Activated naive CD8-positive, alpha-beta T cell treated with anti-CD3 and anti-CD28 coated beads, Interleukin-2, amount 10 ng/mL, durations not matched to agents 7 days and 5 days (primary cell): Measurements from ENCODE around the gene TEDDM1. TPM values are rescaled to one million over a fixed set of nuclear protein-coding genes. Genes with fewer than 3 reads are reported as not detected.
"Not testable (repeated sequence)": the region's sequence is repeated elsewhere in the genome, so short reads cannot be mapped to it uniquely, and the experiment has no call there.

Experiments
- ATAC-seq: fragments of 150-1000 bp; cut with Tn5 transposase; one replicate; pipeline ENCODE4 v1.10.0; 2021; ENCODE audit warnings: low read depth, moderate library complexity
- POLR2A ChIA-PET: fragments of 350-600 bp; sonication (Branson Sonifier 250); formaldehyde crosslinking; loops from one replicate; lab custom pipeline; 2021; ENCODE audit warnings: antibody characterized with exemption; lab: Charles Lee
- DNase-seq: peaks from one replicate; pipeline ENCODE4 v3.0.0; 2021
- H3K27ac Mint-ChIP-seq: one replicate; pipeline ENCODE4 v1.8.0; 2022; ENCODE audit warnings: mild to moderate bottlenecking, mixed read lengths
- H3K27me3 Mint-ChIP-seq: one replicate; pipeline ENCODE4 v1.8.0; 2022; ENCODE audit warnings: mild to moderate bottlenecking, moderate library complexity, mixed read lengths
- H3K36me3 Mint-ChIP-seq: one replicate; pipeline ENCODE4 v1.8.0; 2021; ENCODE audit warnings: mild to moderate bottlenecking, mixed read lengths
- H3K4me1 Mint-ChIP-seq: one replicate; pipeline ENCODE4 v1.8.0; 2021; ENCODE audit warnings: mixed read lengths
- H3K4me3 Mint-ChIP-seq: one replicate; pipeline ENCODE4 v1.8.0; 2022; ENCODE audit warnings: mild to moderate bottlenecking, moderate library complexity, mixed read lengths
- H3K9me3 Mint-ChIP-seq: one replicate; pipeline ENCODE4 v1.8.0; 2021; ENCODE audit warnings: mixed read lengths
- total RNA-seq, 2 experiments: library from RNA; stranded (reverse); gene quantifications; one replicate each; pipeline ENCODE4 v1.2.3, GENCODE V29; 2021

The TEDDM1 gene
- total RNA-seq, 2 experiments from 2014 or later = not detected

DNA sequence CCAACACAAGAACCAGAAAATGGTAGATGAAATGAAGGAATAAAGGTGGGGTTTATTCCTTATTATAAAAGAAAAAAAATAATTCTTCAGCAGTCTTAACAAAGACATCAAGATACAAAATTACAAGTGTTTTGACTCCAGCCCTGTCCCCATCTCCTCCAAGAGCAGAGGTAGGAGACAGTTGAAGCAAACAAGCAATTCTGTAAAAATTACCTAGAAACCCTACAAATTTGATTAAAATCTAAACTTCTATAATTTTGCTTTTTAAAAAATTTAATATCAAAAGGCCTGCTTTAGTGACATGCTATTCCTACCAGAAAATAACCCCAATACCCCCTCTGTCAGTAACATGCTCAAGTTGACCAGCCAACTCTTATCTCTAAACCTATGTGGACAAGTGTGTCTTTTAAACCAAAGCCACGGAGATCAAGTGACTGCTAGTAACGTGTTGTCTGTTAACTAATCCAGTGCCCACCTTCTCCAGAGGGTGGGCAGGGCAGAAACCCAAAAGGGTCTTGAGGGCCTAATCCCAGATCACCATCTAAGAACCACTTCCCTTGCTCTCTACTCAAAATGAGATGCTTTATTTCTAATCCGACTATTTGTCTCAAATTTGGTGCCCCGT is 17.3 kb downstream of the TEDDM1 start:
- no peak for ATAC-seq
- POLR2A ChIA-PET = no interaction called here
- no peak overlapping the region for H3K27ac Mint-ChIP-seq
- H3K4me3 Mint-ChIP-seq = no peak overlapping the region
- no peaks in the 10 kb centered on the region for H3K9me3 Mint-ChIP-seq
- H3K36me3 Mint-ChIP-seq = peaks cover 40% of the 10 kb centered on the region
- no peaks in the 10 kb centered on the region for H3K27me3 Mint-ChIP-seq
- peaks cover 2% of the 10 kb centered on the region for H3K4me1 Mint-ChIP-seq
- DNase-seq = no peak

DNA sequence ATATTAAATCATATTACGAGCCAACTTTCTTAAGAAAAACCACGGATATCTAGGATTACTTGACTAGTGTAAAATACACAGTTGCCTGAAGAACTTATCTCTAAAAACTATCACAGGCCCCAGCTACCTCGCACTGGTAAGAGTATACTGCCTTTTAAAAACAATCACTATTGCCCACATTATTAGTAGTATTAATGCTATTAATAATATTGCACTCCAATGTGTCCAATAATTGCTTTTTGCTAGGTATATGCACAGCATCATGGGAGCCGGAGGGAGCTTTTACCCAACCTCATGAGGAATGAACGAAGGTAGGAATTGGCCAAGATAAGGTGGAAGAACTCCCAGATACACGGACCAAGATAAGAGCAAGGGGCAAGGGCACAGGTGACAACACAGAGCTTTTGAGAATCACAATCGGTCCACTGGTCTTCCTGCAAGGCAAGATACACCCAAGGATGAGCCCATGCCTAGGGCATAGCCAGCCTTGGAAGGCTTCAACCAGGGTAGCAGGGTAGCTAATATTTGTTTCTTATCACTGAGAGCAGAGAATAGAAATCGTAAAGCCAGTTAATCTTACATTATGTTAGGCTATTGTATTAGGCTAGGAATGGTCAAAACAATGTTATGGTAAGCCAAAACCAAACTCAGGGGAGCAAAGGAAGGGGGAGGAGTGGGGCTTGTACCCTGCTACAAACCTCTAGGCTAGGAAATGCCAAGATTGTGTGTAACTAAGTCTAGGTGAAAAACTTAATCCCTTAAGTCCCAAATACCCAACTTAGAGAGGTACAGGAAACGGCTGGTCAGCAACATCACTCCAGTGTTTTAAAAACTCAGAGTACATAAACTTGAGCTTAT is 18.3 kb downstream of the TEDDM1 start:
- no peak for ATAC-seq
- Mint-ChIP-seq H3K27ac (no peak overlapping the region), H3K9me3 (no peaks in the 10 kb centered on the region), H3K36me3 (peaks cover 33% of the 10 kb centered on the region), H3K4me3 (no peak overlapping the region), H3K4me1 (peaks cover 2% of the 10 kb centered on the region), H3K27me3 (no peaks in the 10 kb centered on the region)
- POLR2A ChIA-PET = no interaction called here
- no peak for DNase-seq

DNA sequence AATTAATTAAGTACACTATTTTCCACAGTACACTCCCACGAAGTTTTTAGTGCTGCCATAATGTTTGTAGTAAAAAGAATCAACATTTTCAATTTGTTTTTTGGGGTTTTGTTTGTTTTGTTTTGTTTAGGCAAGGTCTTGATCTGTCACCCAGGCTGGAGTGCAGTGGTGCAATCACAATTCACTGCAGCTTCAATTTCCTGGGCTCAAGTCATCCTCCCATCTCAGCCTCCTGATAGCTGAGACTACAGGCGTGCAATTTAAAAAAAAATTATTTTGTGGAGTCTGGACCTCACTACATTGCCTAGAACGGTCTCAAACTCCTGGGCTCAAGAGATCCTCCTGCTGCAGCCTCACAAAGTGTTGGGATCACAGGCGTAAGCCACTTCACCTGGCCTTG is 20.3 kb downstream of the TEDDM1 start:
- Mint-ChIP-seq H3K36me3 (peaks cover 15% of the 10 kb centered on the region), H3K27me3 (no peaks in the 10 kb centered on the region), H3K27ac (no peak overlapping the region), H3K4me1 (peaks cover 2% of the 10 kb centered on the region), H3K9me3 (no peaks in the 10 kb centered on the region), H3K4me3 (no peak overlapping the region)
- POLR2A ChIA-PET = no interaction called here
- DNase-seq (no peak), ATAC-seq (no peak)

DNA sequence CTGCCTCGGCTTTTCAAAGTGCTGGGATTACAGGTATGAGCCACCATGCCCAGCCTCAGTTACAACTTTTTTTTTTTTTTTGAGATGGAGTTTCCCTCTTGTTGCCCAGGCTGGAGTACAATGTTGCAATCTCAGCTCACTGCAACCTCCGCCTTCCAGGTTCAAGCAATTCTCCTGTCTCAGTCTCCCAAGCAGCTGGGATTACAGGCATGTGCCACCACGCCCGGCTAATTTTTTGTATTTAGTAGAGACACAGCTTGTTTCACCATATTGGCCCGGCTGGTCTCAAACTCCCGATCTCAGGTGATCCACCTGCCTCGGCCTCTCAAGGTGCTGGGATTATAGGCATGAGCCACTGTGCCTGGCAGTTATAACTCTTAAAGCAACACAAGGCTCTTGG is 20.7 kb downstream of the TEDDM1 start:
- H3K9me3 Mint-ChIP-seq, H3K27ac Mint-ChIP-seq, DNase-seq, H3K4me1 Mint-ChIP-seq, H3K4me3 Mint-ChIP-seq, ATAC-seq, POLR2A ChIA-PET, H3K27me3 Mint-ChIP-seq: not testable (repeated sequence)
- peaks cover 15% of the 10 kb centered on the region for H3K36me3 Mint-ChIP-seq

DNA sequence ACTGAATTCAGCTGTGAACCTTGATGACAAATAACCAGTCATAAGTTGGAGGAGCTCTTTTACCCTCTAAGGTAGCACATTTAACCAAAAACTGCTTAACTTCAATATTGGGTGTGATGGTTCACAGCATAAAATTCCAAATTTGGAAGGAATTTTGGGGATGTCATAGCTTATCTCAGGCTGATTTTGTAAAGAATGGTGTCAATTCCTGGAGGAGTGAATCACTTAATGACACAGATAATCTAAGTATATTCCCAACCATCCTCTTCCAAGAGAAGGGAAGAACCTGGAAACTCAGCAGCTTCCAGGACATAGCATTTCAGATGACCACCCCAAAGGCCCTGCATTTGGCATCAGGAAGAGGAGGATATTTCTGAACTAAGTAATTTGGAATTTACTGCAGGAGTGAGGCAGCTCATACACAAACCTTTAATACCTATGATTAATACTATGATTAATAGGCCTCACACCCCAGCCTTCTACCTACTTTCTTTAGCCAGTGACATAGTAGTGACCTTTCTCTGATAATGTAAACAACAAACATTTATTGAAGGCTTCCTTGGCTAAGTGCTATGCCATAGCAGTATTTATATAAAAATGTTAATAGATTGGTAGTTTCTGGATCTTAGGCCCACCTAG is 23.4 kb downstream of the TEDDM1 start:
- peaks cover 9% of the 10 kb centered on the region for H3K27me3 Mint-ChIP-seq
- ATAC-seq = no peak

DNA sequence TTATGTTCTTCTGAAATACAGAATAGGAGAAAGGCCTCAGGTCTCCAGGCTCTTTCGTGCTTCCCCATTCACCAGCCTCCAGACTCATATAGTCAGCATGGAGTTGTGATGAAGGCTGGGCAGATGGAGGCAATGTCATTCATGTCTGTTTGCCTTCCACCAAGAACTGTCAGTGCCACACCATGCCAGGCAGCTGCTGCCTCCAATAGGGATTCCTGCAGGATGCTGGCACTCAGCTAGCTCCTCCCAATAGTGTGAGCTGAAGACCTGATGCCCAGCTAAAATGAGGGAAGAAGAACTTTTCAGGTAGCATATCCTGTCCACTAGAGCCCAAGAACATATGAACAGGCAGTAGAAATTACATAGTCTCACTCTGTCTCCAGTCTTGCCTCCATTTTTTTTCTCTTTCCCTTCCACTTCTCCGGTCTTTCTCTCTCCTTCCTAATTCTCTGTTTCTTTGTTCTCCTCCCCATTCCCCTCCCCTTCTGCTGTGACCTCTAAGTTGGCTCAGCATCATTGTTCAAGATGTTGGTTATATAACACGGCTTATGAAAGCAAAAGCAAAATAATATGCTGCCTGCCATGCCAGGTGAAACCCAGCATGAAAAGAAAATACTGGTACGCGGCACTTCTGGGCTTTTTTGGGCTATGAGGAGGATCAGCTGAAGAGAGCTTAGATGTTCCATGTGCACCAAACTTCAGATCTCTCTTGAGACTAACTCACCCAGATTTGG is 26.2 kb downstream of the TEDDM1 start:
- H3K27ac Mint-ChIP-seq = no peak overlapping the region
- no peaks in the 10 kb centered on the region for H3K36me3 Mint-ChIP-seq
- no peak for DNase-seq
- H3K4me1 Mint-ChIP-seq = no peaks in the 10 kb centered on the region
- peaks cover 11% of the 10 kb centered on the region for H3K27me3 Mint-ChIP-seq
- ATAC-seq = no peak
- H3K4me3 Mint-ChIP-seq = no peak overlapping the region
- POLR2A ChIA-PET = no interaction called here
- no peaks in the 10 kb centered on the region for H3K9me3 Mint-ChIP-seq

More for the DNA sequence above, 23.4 kb downstream of the TEDDM1 start:
- Mint-ChIP-seq H3K36me3 (peaks cover 3% of the 10 kb centered on the region), H3K4me3 (no peak overlapping the region), H3K27ac (no peak overlapping the region), H3K9me3 (no peaks in the 10 kb centered on the region), H3K4me1 (peaks cover 2% of the 10 kb centered on the region)
- POLR2A ChIA-PET = no interaction called here
- no peak for DNase-seq

DNA sequence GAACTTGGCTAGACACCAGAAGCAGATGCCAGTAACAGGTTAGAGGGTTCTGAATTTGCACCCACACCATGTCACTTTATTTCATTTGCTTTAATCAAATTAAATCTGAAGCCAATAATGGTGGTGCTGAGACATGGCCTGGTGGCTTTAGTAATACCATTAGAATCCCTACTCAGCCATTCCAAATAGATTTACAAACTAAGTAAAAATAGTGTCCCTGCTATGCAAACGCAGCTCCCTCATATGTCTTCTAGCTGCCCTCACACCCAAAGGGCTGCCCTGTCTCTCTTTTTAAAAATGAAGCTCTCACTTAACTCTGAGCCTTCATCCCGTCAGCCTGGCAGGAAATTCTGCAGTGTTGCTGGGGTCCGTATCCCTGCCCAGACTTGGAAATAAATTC is 29.9 kb downstream of the TEDDM1 start:
- Mint-ChIP-seq H3K4me3 (no peak overlapping the region), H3K27ac (no peak overlapping the region), H3K36me3 (no peaks in the 10 kb centered on the region), H3K27me3 (peaks cover 18% of the 10 kb centered on the region), H3K4me1 (no peaks in the 10 kb centered on the region), H3K9me3 (no peaks in the 10 kb centered on the region)
- ATAC-seq = no peak
- POLR2A ChIA-PET = no interaction called here
- DNase-seq = no peak

DNA sequence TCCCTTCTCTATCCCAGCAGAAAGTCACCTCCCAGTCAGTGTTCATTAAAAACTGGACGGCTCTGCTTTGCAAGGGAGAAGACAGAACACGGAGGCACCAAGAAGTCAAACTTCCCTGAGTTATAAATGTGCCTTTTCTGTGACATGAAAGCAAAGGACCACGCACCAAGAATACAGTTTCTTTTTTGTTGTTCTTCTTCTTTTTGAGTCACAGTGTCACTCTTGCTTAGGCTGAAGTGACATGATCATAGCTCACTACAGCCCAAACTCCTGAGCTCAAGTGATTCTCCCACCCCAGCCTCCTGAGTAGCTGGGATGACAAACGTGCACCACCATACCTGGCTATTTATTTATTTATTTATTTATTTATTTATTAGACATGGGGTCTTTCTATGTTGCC is 31.6 kb downstream of the TEDDM1 start:
- ATAC-seq = no peak
- Mint-ChIP-seq H3K4me3 (no peak overlapping the region), H3K4me1 (no peaks in the 10 kb centered on the region), H3K36me3 (no peaks in the 10 kb centered on the region), H3K9me3 (no peaks in the 10 kb centered on the region), H3K27me3 (peaks cover 14% of the 10 kb centered on the region), H3K27ac (no peak overlapping the region)
- POLR2A ChIA-PET = no interaction called here
- no peak for DNase-seq

DNA sequence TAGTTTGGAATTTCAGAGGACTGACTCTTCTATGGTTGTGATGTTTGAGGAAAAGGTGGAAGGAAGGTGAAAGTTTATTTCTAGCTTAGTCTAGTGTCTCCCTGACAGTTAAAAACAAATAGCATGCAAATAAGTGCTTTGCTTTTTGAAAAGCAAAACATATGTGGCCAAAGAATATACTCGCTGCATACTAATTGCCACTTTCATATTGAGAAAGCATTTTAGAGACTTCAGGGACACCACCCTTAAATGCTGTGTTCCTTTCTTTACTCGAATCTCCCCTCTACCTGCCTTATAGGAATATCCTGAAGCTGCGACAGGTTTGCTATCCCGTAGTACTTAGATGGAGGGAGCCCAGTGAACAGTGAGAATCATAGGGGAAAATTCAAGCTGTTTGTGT is 32.1 kb downstream of the TEDDM1 start:
- Mint-ChIP-seq H3K4me3 (no peak overlapping the region), H3K9me3 (no peaks in the 10 kb centered on the region), H3K27me3 (peaks cover 16% of the 10 kb centered on the region), H3K4me1 (no peaks in the 10 kb centered on the region), H3K27ac (no peak overlapping the region), H3K36me3 (no peaks in the 10 kb centered on the region)
- POLR2A ChIA-PET = no interaction called here
- ATAC-seq (no peak), DNase-seq (no peak)

DNA sequence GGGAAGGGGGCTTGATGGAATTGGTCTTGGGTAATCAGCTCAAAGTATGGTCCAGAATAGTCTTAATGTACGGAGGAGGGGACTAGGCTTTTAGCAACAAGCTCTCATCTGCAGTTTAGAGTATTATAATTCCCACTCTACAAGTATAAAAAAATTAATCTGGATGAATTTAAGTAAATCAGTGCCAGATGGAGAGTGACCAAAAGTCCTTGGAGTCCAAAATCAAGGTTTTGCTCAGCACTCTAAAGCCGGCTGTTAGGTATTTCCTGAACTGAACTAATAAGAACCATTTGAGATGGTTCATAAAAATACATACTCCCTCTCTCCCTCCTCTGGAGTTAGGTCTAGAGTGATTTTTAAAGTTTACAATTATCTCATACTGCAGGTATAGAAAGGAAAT is 32.5 kb downstream of the TEDDM1 start:
- Mint-ChIP-seq H3K4me3 (no peak overlapping the region), H3K27me3 (peaks cover 16% of the 10 kb centered on the region), H3K4me1 (no peaks in the 10 kb centered on the region), H3K27ac (no peak overlapping the region), H3K36me3 (no peaks in the 10 kb centered on the region), H3K9me3 (no peaks in the 10 kb centered on the region)
- ATAC-seq (no peak), DNase-seq (no peak)
- POLR2A ChIA-PET = no interaction called here

DNA sequence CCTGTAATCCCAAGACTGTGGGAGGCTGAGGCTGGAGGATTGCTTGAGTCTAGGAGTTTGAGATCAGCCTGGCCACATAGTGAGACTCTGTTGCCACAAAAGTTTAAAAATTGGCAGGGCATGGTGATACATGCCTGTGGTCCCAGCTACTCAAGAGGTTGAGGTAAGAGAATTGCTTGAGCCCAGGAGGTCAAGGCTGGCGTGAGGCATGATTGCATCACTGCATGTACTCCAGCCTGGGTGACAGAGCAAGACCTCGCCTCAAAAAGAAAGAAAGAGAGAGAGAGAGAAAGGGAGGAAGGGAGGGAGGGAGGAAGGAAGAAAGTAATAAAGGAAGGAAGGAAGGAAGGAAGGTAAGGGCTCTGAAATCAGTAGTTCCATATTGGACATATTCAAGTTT is 33.9 kb downstream of the TEDDM1 start:
- POLR2A ChIA-PET = no interaction called here
- no peak overlapping the region for H3K27ac Mint-ChIP-seq
- ATAC-seq (no peak), DNase-seq (no peak)
- no peaks in the 10 kb centered on the region for H3K36me3 Mint-ChIP-seq
- peaks cover 1% of the 10 kb centered on the region for H3K4me1 Mint-ChIP-seq
- peaks cover 11% of the 10 kb centered on the region for H3K27me3 Mint-ChIP-seq
- no peaks in the 10 kb centered on the region for H3K9me3 Mint-ChIP-seq
- no peak overlapping the region for H3K4me3 Mint-ChIP-seq

DNA sequence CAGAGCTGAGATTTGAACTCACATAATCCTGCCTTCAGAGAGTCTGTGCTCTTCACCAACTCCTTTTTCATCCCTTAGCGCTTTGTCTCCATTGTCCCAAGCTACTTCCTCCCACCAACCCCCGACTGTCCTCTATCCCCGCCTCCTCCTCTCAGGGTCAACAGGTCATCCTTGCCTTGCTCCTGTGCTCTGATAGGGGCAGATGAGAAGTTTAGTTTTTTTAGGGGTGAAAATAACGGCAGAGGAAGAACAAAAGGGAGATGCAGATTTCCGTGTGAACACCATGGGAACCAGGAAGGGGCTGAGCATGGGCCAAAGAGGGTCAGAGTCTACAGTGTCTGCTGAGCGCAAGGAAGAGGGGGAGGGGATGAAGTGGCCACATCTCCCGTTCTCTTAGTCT is 40.8 kb downstream of the TEDDM1 start:
- Mint-ChIP-seq H3K36me3 (no peaks in the 10 kb centered on the region), H3K4me1 (peaks cover 1% of the 10 kb centered on the region), H3K4me3 (no peak overlapping the region), H3K9me3 (no peaks in the 10 kb centered on the region), H3K27me3 (peaks cover 10% of the 10 kb centered on the region), H3K27ac (no peak overlapping the region)
- no peak for ATAC-seq
- POLR2A ChIA-PET = no interaction called here
- DNase-seq = no peak

DNA sequence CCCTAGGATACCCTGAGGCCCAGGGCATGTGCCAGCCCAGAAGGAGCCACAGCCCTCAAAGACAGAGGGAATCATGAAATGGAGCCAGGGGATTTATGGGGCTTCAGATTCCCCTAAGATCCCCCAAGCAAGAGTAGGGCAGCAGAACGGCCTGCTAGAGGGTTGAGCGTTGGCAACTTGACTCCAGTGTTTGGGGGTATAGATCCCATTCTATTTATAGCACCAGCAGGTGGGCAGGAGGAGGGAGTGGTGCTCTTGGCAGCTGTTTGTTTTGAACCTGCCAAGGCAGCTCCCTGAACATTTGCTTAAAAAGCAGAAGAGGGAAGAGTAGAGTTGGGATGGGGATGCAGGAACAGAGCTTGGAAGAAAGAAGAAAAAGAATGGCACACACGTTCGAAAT is 42.6 kb downstream of the TEDDM1 start:
- POLR2A ChIA-PET = no interaction called here
- H3K4me1 Mint-ChIP-seq = peaks cover 1% of the 10 kb centered on the region
- no peak overlapping the region for H3K27ac Mint-ChIP-seq
- DNase-seq (no peak), ATAC-seq (no peak)
- peaks cover 7% of the 10 kb centered on the region for H3K27me3 Mint-ChIP-seq
- H3K4me3 Mint-ChIP-seq = no peak overlapping the region
- no peaks in the 10 kb centered on the region for H3K9me3 Mint-ChIP-seq
- no peaks in the 10 kb centered on the region for H3K36me3 Mint-ChIP-seq
